Fibroblast of pulmonary artery (primary cell): ENCODE data around the gene SLC25A6.

Experiments used
- DNase-seq: peaks from one replicate; pipeline ENCODE4 v3.0.0-alpha.2; 2010; ENCODE audit warnings: low read depth
- H3K4me3 ChIP-seq: replicated peaks from 2 replicates; pipeline ENCODE4 v1.5.1; 2011; ENCODE audit warnings: low read depth, mild to moderate bottlenecking, control low read depth, low read length, moderate library complexity
- TF ChIP-seq, protein P1 (sequence below): IDR thresholded peaks from 2 replicates; pipeline ENCODE4 v1.5.1; 2011; ENCODE audit warnings: mild to moderate bottlenecking, control low read depth, low read length, inconsistent platforms; ENCODE audit errors: missing control alignments

The SLC25A6 gene

GRCh38 chrX:1419545-1420355 is 27.8 kb upstream of the SLC25A6 start:
- DNase-seq, result no peak
- TF ChIP-seq, protein P1, sequence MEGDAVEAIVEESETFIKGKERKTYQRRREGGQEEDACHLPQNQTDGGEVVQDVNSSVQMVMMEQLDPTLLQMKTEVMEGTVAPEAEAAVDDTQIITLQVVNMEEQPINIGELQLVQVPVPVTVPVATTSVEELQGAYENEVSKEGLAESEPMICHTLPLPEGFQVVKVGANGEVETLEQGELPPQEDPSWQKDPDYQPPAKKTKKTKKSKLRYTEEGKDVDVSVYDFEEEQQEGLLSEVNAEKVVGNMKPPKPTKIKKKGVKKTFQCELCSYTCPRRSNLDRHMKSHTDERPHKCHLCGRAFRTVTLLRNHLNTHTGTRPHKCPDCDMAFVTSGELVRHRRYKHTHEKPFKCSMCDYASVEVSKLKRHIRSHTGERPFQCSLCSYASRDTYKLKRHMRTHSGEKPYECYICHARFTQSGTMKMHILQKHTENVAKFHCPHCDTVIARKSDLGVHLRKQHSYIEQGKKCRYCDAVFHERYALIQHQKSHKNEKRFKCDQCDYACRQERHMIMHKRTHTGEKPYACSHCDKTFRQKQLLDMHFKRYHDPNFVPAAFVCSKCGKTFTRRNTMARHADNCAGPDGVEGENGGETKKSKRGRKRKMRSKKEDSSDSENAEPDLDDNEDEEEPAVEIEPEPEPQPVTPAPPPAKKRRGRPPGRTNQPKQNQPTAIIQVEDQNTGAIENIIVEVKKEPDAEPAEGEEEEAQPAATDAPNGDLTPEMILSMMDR, result no peak
- no peak overlapping the region for H3K4me3 ChIP-seq

DNA sequence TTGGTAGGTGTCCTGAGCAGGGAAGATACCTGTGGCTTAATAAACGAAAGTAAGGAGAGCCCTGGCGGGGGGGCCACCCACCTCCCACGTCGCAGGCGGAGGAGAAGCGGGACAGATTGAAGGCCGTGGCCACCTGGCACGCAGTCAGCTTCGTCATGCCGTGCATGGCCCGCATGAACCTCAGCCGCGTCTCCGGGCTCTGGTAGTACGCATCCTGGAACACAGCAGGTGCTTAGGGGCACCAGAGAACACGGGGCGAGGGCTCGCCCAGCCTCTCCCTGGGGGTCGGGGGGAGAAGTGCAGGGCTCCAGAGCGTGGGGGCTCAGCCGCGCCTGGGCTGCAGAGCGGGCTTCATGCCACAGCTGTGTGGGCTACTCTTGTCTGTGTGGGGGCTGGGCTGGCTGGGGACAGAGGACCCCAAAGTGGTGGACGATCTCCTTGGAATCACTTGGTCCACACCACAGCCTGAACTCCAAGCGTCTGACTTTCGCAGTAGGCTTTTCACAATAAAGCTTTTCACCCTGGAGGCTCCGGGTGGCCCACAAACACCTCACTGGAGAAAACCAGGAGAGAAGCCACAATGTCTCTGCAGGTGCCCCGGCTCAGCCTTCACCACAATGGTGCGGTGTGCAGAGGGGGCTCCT is 27.1 kb upstream of the SLC25A6 start:
- no peak overlapping the region for H3K4me3 ChIP-seq
- DNase-seq, result no peak
- TF ChIP-seq, protein P1, result no peak

DNA sequence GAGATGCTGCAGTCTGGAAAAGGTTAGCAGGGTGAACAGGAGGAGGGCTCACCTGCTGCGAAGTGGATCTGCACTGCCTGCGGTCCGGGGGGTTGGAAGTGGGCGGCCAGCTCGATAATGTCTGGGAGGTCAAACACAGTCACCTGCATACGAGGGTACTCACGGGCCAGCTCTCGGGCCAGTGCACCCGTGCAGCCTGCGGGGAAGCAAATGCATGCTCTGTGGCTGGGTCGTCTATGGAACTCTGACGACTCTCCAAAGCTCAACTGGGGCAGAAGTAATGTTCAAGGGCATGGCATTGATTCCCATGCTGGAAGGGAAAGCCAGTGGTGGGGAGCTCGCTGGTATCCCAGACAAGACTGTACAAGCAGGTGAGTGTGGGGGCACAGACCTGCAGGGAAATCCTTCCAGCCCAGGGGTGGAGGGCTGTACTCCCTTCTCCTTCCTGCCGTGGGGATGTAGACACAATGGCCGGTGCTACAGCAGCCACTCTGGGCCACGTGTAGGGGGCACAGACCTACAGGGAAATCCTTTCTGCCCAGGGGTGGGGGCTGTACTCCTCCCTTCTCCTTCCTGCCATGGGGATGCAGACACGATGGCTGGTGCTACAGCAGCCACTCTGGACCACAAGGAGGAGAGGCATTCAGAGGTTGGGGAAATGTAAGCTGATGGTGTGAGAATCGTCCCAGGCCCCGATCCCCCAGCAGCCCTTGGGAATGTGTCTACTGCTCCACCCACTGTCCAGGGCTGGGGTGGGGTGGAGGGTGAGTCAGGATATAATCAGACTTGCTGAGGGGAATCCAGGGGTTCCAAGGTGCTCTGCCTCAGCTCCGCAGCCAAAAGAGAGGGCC is 26.2 kb upstream of the SLC25A6 start:
- DNase-seq, result no peak
- TF ChIP-seq, protein P1, result no peak
- H3K4me3 ChIP-seq, result no peak overlapping the region

- TF ChIP-seq, protein P1, result no peak
- H3K4me3 ChIP-seq, result no peak overlapping the region
- no peak for DNase-seq
These were observed 25.2 kb upstream of the SLC25A6 start for GRCh38 chrX:1416965-1417760.

GRCh38 chrX:1416327-1416784 is 24.4 kb upstream of the SLC25A6 start:
- no peak for DNase-seq
- TF ChIP-seq, protein P1, result no peak
- no peak overlapping the region for H3K4me3 ChIP-seq

GRCh38 chrX:1412551-1413161 is 20.7 kb upstream of the SLC25A6 start:
- no peak for DNase-seq
- TF ChIP-seq, protein P1, result no peak
- H3K4me3 ChIP-seq, result no peak overlapping the region
